Adipose tissue (tissue), 3 donors: ENCODE results near the gene PPM1G. TPM values are rescaled to one million over a fixed set of nuclear protein-coding genes. Genes with fewer than 3 reads are reported as not detected.

Source experiments
- H3K27ac ChIP-seq: one replicate; pipeline ENCODE4 v1.5.1; 2013; ENCODE audit warnings: low read depth, low read length
- WGBS, 3 donors: extraction: QIAGEN DNeasy Blood & Tissue Kit; methylation state at CpG; one replicate each; pipeline ENCODE4 v1.1.7; 2013; 5-methylcytosine and 5-hydroxymethylcytosine counted together
- polyA plus RNA-seq, 3 donors: library from polyadenylated mRNA; stranded (reverse); fragments of 200-250 nt; gene quantifications; one replicate each; pipeline ENCODE4 v1.2.3, GENCODE V29; 2013
- donor health status: healthy with polysubstance abuse.
- donor health status: Bipolar disorder and iron deficiency.
- donor health status: healthy.

The PPM1G gene
- polyA plus RNA-seq, 3 donors, result 40.7 to 79.5 (median 46.3) TPM

GRCh38 chr2:27378096-27378808 is 31.1 kb downstream of the PPM1G start:
- no peak overlapping the region for H3K27ac ChIP-seq
- WGBS, 3 donors, result 76 to 82% (median 81%) methylated on average over 28 to 29 of the region's 29 CpGs

- 80 to 92% (median 85%) methylated on average over 18 of the region's 18 CpGs for WGBS, 3 donors
- H3K27ac ChIP-seq, result no peak overlapping the region
Observed at GRCh38 chr2:27377618-27378095, 31.7 kb downstream of the PPM1G start.

DNA sequence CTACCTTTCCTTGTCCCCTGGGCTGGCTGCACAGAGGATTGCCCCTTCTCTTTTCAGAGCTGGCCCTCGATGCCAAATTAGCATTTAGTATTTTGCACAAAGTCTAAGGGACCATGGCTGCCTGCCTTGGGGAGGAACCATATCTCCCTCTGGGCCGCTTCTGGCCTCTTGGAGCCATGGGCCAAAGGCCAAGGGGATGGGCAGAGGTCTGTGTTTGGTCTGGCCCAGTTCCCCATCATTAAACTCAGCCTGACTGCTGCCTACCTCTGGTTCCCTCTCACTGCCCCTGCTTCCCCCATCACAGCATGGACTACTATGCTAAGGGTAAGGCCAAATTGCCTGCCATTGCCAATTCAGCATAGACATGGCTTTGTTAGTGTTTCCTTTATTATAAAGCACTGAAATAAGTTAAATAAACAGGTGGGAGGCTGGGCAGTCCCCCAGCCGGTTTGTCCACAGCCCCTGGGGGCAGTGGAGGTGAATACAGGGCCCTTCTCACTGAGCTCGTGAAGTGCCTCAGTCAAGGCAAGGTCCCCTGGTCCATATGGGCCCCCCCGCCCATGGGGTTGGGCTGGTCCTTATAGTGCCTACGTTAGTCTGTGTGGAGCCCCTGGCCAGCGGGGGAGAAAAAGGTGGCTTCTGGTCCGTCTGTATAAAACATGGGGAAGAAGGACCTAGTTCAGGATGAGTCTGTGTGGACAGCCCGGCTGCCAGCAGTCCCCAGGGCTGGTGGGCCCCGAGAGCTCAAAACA is 32.3 kb downstream of the PPM1G start:
- no peak overlapping the region for H3K27ac ChIP-seq
- WGBS, 3 donors, result 70 to 77% (median 71%) methylated on average over 10 of the region's 10 CpGs

GRCh38 chr2:27376151-27376865 is 33.1 kb downstream of the PPM1G start:
- H3K27ac ChIP-seq, result no peak overlapping the region
- 83 to 88% (median 84%) methylated on average over 16 of the region's 16 CpGs for WGBS, 3 donors

DNA sequence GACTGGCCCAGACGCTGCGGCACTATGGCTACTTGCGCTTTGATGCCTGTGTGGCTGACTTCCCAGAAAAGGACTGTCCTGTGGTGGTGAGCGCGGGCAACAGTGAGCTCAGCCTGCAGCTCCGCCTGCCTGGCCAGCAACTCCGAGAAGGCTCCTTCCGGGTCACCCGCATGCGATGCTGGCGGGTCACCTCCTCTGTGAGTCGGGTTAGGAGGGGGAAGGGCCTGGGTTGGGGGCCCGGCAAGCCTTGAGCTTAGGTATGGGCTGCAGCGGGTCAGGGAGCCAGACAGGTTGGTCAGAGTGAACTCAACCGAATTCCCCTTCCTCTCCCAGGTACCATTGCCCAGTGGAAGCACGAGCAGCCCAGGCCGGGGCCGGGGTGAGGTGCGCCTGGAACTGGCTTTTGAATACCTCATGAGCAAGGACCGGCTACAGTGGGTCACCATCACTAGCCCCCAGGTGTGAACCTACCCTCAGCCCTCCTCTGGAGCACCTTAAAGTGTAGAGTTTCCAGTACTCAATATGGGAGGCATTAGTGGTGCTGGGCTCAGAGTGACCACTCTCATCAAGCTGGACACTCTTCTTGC is 33.8 kb downstream of the PPM1G start:
- WGBS, 3 donors, result 90 to 94% (median 92%) methylated on average over 20 of the region's 20 CpGs

GRCh38 chr2:27373567-27373966 is 35.8 kb downstream of the PPM1G start:
- H3K27ac ChIP-seq, result no peak overlapping the region
- 76 to 85% (median 79%) methylated on average over 5 of the region's 5 CpGs for WGBS, 3 donors

More for the DNA sequence above, 33.8 kb downstream of the PPM1G start:
- no peak overlapping the region for H3K27ac ChIP-seq

GRCh38 chr2:27372937-27373336 is 36.5 kb downstream of the PPM1G start:
- WGBS, 3 donors, result 91 to 98% (median 91%) methylated on average over 6 of the region's 6 CpGs
- H3K27ac ChIP-seq, result no peak overlapping the region

GRCh38 chr2:27370816-27371620 is 38.4 kb downstream of the PPM1G start:
- H3K27ac ChIP-seq, result peak overlapping the region; percentile 92
- whole genome bisulfite sequencing, 3 donors, result 0% methylated on average over 43 to 46 of the region's 46 CpGs

- H3K27ac ChIP-seq, result peak within 1 kb of the TSS; percentile 92
- 0 to 1% (median 1%) methylated on average over 76 to 85 of the region's 85 CpGs for WGBS, 3 donors
Observed at GRCh38 chr2:27370026-27370815, 39.2 kb downstream of the PPM1G start, which contains the start of the genes EIF2B4 and SNX17. Gene EIF2B4, minus strand, starts transcription at chr2:27370338. Its CDS starts 24 bp downstream, at chr2:27370314. Gene SNX17, plus strand, starts transcription at chr2:27370616. Its CDS starts 128 bp downstream, at chr2:27370744.

DNA sequence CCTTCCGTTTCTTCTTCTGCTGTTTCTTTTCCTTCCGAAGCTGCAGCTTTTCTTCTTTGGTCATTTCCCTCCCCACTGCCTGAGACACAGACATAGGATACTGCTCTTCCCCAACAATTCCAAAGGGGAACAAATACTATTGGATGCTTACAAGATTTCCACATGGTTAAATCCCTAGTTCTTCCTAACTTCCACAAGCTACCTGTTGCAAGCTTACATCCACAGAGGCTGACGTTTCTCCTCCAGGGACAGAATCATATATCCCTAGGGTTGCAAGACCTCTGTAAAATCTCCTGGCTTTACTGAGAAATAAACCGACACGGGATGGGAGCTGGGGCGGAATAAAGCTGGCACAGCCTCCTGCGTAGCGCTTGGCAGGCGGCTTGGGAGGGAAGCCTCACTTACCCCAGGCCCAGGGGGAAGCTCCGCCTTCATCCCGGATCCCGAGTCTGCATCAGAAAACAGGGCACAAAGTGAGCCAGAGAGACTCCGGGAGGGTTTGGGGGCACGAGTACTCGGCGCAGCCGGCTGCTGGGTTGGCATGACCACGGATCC is 39.8 kb downstream of the PPM1G start:
- 1 to 2% (median 1%) methylated on average over 18 of the region's 18 CpGs for WGBS, 3 donors

DNA sequence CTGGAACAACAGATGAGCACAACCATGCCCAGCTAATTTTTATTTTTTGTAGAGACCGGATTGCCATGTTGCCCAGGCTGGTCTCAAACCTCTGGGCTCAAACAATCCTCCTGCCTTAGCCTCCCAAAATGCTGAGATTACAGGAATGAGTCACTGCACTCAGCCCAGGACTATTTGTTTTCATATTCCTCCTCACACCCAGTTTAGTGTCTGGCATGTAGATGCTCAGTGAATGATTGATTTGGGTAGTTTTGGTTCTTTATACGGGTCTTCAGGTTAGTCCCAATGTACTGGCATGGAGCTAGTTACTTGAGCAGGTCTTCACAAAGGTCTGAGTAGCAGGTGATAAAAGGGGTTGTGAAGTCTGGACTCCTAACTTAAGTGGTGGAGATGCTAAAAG is 45.5 kb downstream of the PPM1G start:
- WGBS, 3 donors, result 75 to 90% (median 87%) methylated on average over 2 of the region's 2 CpGs
- no peak overlapping the region for H3K27ac ChIP-seq

More for the DNA sequence above, 39.8 kb downstream of the PPM1G start:
- H3K27ac ChIP-seq, result peak overlapping the region; percentile 21

DNA sequence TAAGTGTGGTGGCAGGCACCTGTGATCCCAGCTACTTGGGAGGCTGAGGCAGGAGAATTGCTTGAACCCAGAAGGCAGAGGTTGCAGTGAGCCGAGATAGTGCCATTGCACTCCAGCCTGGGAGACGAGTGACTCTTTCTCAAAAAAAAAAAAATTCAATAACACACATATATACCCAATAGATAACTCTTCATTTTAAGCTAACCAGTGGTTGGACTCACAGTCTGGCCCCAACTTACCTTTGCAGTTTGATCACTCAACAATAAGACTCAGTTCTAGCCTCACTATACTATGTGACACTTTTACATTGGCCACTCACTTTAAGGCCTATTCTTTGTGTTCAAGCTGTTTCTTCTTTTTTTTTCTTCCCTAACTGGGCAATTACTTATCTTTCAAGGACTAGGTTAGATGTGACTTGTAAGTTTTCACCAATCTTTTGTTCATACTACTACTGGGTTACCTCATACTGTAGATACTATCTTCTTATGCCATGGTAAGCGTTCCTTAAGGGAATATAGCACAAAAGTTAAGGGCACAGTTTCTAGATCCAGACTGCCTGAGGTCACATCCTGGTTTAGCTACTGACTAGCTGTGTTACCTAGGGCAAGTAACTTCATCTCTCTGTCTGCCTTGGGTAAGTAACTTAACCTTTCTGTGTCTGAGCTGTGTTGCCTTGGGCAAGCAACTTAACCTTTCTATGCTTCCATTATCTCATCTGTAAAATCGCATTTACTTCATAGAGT is 46.5 kb downstream of the PPM1G start:
- no peak overlapping the region for H3K27ac ChIP-seq
- 90 to 94% (median 93%) methylated on average over 4 of the region's 4 CpGs for WGBS, 3 donors

- 0% methylated on average over 67 of the region's 67 CpGs for WGBS, 3 donors
Observed at GRCh38 chr2:27356382-27357181, 52.8 kb downstream of the PPM1G start, which contains the start of gene GTF3C2. Gene GTF3C2, minus strand, starts transcription at chr2:27356764. Its CDS starts 13,210 bp downstream, at chr2:27343554.

DNA sequence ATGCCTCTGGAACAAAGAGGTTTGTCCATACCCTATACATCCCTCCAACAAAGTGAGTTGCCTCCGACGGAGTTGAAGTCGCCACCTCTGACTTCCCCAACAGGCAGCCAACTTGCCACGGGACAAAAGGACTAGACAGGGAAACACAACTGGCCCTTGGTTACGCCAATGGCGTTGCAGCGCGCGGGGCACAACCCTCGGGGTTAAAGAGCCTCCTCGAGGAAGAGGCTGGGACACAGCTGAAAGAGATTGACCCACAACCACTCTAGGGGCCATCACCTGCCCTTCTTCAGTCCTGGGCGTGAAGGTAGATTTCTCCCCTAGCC is 53.4 kb downstream of the PPM1G start:
- H3K27ac ChIP-seq, result no peak overlapping the region
- 0 to 1% (median 0%) methylated on average over 12 of the region's 12 CpGs for WGBS, 3 donors

More at GRCh38 chr2:27356382-27357181, 52.8 kb downstream of the PPM1G start, which contains the start of gene GTF3C2:
- H3K27ac ChIP-seq, result peak within 1 kb of the TSS; percentile 60

DNA sequence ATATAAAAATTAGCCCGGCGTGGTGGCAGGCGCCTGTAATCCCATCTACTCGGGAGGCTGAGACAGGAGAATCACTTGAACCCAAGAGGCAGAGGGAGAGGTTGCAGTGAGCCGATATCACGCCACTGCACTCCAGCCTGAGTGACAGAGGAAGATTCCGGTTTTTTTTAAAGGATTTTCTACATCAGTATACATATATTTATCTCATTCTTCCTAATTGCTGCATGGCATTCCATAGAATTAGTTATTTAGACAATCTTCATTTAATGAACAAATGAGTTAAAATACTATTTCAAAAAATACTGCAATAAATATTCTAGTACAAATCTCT is 54.8 kb downstream of the PPM1G start:
- WGBS, 3 donors, result 87 to 94% (median 89%) methylated on average over 7 of the region's 7 CpGs
- no peak overlapping the region for H3K27ac ChIP-seq
